ENCODE data around the gene PTGER1. TPM values are rescaled to one million over a fixed set of nuclear protein-coding genes. Genes with fewer than 3 reads are reported as not detected.

Gene PTGER1
- total and polyA plus RNA-seq, 2 of the 4 experiments (the other 2 are of a cell fraction), result 0.54 to 0.60 TPM

- Histone ChIP-seq H2AK9ac (replicated peaks; ENCODE audit: low read depth, low read length, poor library complexity) (peak overlapping the region; percentile 72), H3K36me3 (ENCODE audit: control insufficient read depth, insufficient read depth, low read length) (peaks cover 27% of the 10 kb centered on the region), H3K4me3 (ENCODE audit: insufficient read depth, low read depth, low read length) (no peak overlapping the region), H2AK5ac (ENCODE audit: low read depth, low read length) (no peak overlapping the region), H4K5ac (ENCODE audit: low read depth, low read length) (no peak overlapping the region), H2BK120ac (ENCODE audit: low read depth, low read length) (no peak overlapping the region), H3K14ac (replicated peaks; ENCODE audit: low read depth, low read length) (no peak overlapping the region), H3K18ac (ENCODE audit: low read depth, low read length) (no peak overlapping the region), H3K23ac (ENCODE audit: low read depth, low read length) (no peak overlapping the region), H4K8ac (ENCODE audit: low read depth in 2 of 2, low read length in 2 of 2) (no peak overlapping the region), H2BK20ac (ENCODE audit: low read depth, low read length) (no peak overlapping the region), H3K27me3 (ENCODE audit: control insufficient read depth, insufficient read depth, low read length) (no peaks in the 10 kb centered on the region), H4K91ac (ENCODE audit: insufficient read depth, low read depth, low read length) (no peak overlapping the region), H3K9me1 (ENCODE audit: insufficient read depth, low read length) (peaks cover 30% of the 10 kb centered on the region), H3K4me1 (ENCODE audit: control insufficient read depth, insufficient read depth, low read length) (peaks cover 16% of the 10 kb centered on the region), H4K20me1 (ENCODE audit: insufficient read depth, low read length) (peaks cover 34% of the 10 kb centered on the region), H2BK5ac (ENCODE audit: low read depth, low read length, poor library complexity, severe bottlenecking) (no peak overlapping the region), H3K27ac (ENCODE audit: insufficient read depth, low read length) (no peak overlapping the region), H3K9ac (ENCODE audit: low read depth, low read length) (no peak overlapping the region), H3K79me1 (ENCODE audit: low read depth in 1 of 2, low read length in 2 of 2) (peaks cover 21 to 79% of the 10 kb centered on the region in 2 experiments), H3K56ac (ENCODE audit: extremely low read depth, insufficient read depth, low read length) (no peak overlapping the region), H3K9me3 (ENCODE audit: control insufficient read depth, insufficient read depth, low read length) (no peaks in the 10 kb centered on the region), H2AFZ (replicated peaks; ENCODE audit: low read length, poor library complexity) (no peak overlapping the region), H3K4me2 (ENCODE audit: low read depth, low read length) (no peak overlapping the region), H3K4ac (ENCODE audit: low read depth, low read length) (no peak overlapping the region), H2BK15ac (ENCODE audit: low read depth, low read length) (no peak overlapping the region)
- BruUV-seq (replicated peaks), result no TSS peak
- no peak for DNase-seq
- ATAC-seq (ENCODE audit: low read depth), result no peak
- dilution Hi-C loops (cut with HindIII; ENCODE audit: low sequenced_read_pairs, unreplicated experiment) (no loop called here), in situ Hi-C loops (cut with MboI; ENCODE audit: low sequenced_read_pairs) (no loop called here), intact Hi-C loops (cut with micrococcal nuclease) (no loop called here)
- WGBS, 2 experiments (ENCODE audit: extremely low coverage in 2 of 2, insufficient read length in 1 of 2), result 80% methylated on average over 8 of the region's 9 CpGs; no CpG with 5 or more reads in 1 of the 2 experiments
- TF ChIP-seq SMC3 (IDR thresholded peaks at IDR 0.05; ENCODE audit: low read depth, low read length), result no peak
- TF ChIP-seq, protein P1, sequence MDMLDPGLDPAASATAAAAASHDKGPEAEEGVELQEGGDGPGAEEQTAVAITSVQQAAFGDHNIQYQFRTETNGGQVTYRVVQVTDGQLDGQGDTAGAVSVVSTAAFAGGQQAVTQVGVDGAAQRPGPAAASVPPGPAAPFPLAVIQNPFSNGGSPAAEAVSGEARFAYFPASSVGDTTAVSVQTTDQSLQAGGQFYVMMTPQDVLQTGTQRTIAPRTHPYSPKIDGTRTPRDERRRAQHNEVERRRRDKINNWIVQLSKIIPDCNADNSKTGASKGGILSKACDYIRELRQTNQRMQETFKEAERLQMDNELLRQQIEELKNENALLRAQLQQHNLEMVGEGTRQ (IDR thresholded peaks at IDR 0.05; ENCODE audit: low read depth, low read length), result no peak
- no peak for TF ChIP-seq BHLHE40 (IDR thresholded peaks at IDR 0.05; ENCODE audit: low read depth, low read length)
- TF ChIP-seq POLR2A (IDR thresholded peaks at IDR 0.05; ENCODE audit: low read depth, low read length), result no peak
- TF ChIP-seq CHD1 (IDR thresholded peaks at IDR 0.05; ENCODE audit: low read depth, low read length), result no peak
- TF ChIP-seq MAFK (IDR thresholded peaks at IDR 0.05; ENCODE audit: low read depth, low read length), result no peak
- TF ChIP-seq CTCF (conservative IDR thresholded peaks at IDR 0.05; ENCODE audit: low read depth, low read length), result no peak
- no peak for TF ChIP-seq MXI1 (IDR thresholded peaks at IDR 0.05; ENCODE audit: borderline replicate concordance, low read depth, low read length)
- TF ChIP-seq RFX5 (IDR thresholded peaks at IDR 0.05; ENCODE audit: low read depth, low read length), result no peak
- no peak for TF ChIP-seq RAD21 (IDR thresholded peaks at IDR 0.05; ENCODE audit: low read length)
- TF ChIP-seq CEBPB (IDR thresholded peaks at IDR 0.05; ENCODE audit: low read depth, low read length), result no peak
- no peak for TF ChIP-seq NFE2L2 (IDR thresholded peaks at IDR 0.05; ENCODE audit: low read depth, low read length)
- ChIA-PET POLR2A (ENCODE audit: unreplicated experiment) (no interaction called here), CTCF (no interaction called here)
Observed at GRCh38 chr19:14439014-14439413, 36.1 kb downstream of the PTGER1 start.
